ENCODE data around the gene RPL41. TPM values are rescaled to one million over a fixed set of nuclear protein-coding genes. Genes with fewer than 3 reads are reported as not detected.

Gene RPL41
- total and polyA plus RNA-seq, 7 donors = 1,926 to 9,845 (median 5,407) TPM

GRCh38 chr12:56122637-56123036 is 6.2 kb downstream of the RPL41 start:
- Histone ChIP-seq H3K27me3 (no peaks in the 10 kb centered on the region), H3K4me1 (peaks cover 0 to 60% (median 45%) of the 10 kb centered on the region in 4 donors), H3K9me3 (no peaks in the 10 kb centered on the region), H3K27ac (peak overlapping the region; percentile 29 to 55 (median 49)), H3K4me3 (no peak overlapping the region), H3K36me3 (peaks cover 10 to 23% (median 13%) of the 10 kb centered on the region in 4 donors)
- 70 to 79% methylated on average over 2 of the region's 2 CpGs for WGBS, 2 donors
- intact Hi-C loops (cut with DNase I) = loop anchor here (10.0 kb wide), 1 partner anchor 342 kb away; the partner anchor contains the start of gene SPRYD4
- DNase-seq = no peak
- TF ChIP-seq CTCF (IDR thresholded peaks at IDR 0.05) (no peak), POLR2AphosphoS5 (IDR thresholded peaks at IDR 0.05) (no peak), EP300 (IDR thresholded peaks at IDR 0.05) (no peak), POLR2A (IDR thresholded peaks at IDR 0.05) (no peak)

- Histone ChIP-seq H3K4me3 (no peak overlapping the region), H3K4me1 (peaks cover 0 to 53% (median 40%) of the 10 kb centered on the region in 4 donors), H3K27ac (peak overlapping the region in 1 of 4 donors; percentile 95), H3K27me3 (no peaks in the 10 kb centered on the region), H3K9me3 (no peaks in the 10 kb centered on the region), H3K36me3 (peaks cover 10 to 23% (median 13%) of the 10 kb centered on the region in 4 donors)
- WGBS, 2 donors = 86 to 87% methylated on average over 4 of the region's 4 CpGs
- TF ChIP-seq POLR2AphosphoS5 (IDR thresholded peaks at IDR 0.05) (no peak), CTCF (IDR thresholded peaks at IDR 0.05) (no peak), EP300 (IDR thresholded peaks at IDR 0.05) (no peak), POLR2A (IDR thresholded peaks at IDR 0.05) (no peak)
- DNase-seq = no peak
- intact Hi-C loops (cut with DNase I) = loop anchor here (10.0 kb wide), 1 partner anchor 341 kb away; the partner anchor contains the start of gene SPRYD4
Observed at GRCh38 chr12:56124133-56124532, 7.7 kb downstream of the RPL41 start.

GRCh38 chr12:56126732-56127239 is 10.4 kb downstream of the RPL41 start:
- peaks cover 11 to 20% (median 15%) of the 10 kb centered on the region in 4 donors for H3K36me3 ChIP-seq
- peak overlapping the region; percentile 90 to 96 (median 93) for H3K27ac ChIP-seq
- no peaks in the 10 kb centered on the region for H3K9me3 ChIP-seq
- no peaks in the 10 kb centered on the region for H3K27me3 ChIP-seq
- peak overlapping the region in 1 of 4 donors; percentile 48 for H3K4me3 ChIP-seq
- 49 to 54% methylated on average over 3 of the region's 3 CpGs for WGBS, 2 donors
- intact Hi-C loops (cut with DNase I) = loop anchor here (10.0 kb wide), 1 partner anchor 338 kb away; the partner anchor contains the start of gene SPRYD4
- peaks cover 0 to 56% (median 38%) of the 10 kb centered on the region in 4 donors for H3K4me1 ChIP-seq
- DNase-seq = no peak
- TF ChIP-seq CTCF (IDR thresholded peaks at IDR 0.05) (no peak), EP300 (IDR thresholded peaks at IDR 0.05) (no peak)

GRCh38 chr12:56127485-56127887 is 11.1 kb downstream of the RPL41 start:
- Histone ChIP-seq H3K4me3 (peak overlapping the region; percentile 23 to 76 (median 42)), H3K36me3 (peaks cover 18 to 22% (median 21%) of the 10 kb centered on the region in 4 donors), H3K27ac (peak overlapping the region; percentile 90 to 96 (median 93)), H3K9me3 (no peaks in the 10 kb centered on the region), H3K27me3 (no peaks in the 10 kb centered on the region), H3K4me1 (peaks cover 0 to 50% (median 34%) of the 10 kb centered on the region in 4 donors)
- no peak for DNase-seq
- intact Hi-C loops (cut with DNase I) = loop anchor here (10.0 kb wide), 1 partner anchor 337 kb away; the partner anchor contains the start of gene SPRYD4
- WGBS, 2 donors = 1 to 2% methylated on average over 8 of the region's 8 CpGs
- TF ChIP-seq POLR2AphosphoS5 (IDR thresholded peaks at IDR 0.05) = peak in 1 of 4 donors; percentile 48
- TF ChIP-seq EP300 (IDR thresholded peaks at IDR 0.05) = no peak

GRCh38 chr12:56127888-56128669 is 11.6 kb downstream of the RPL41 start, which contains the start of gene ESYT1:
ESYT1 (plus strand) TSS chr12:56128267; CDS start chr12:56128320, 53 bp downstream.
- 0% methylated on average over 49 of the region's 49 CpGs for WGBS, 2 donors
- Histone ChIP-seq H3K4me1 (peaks cover 0 to 46% (median 32%) of the 10 kb centered on the region in 4 donors), H3K4me3 (peak within 1 kb of the TSS; percentile 76 to 83 (median 80)), H3K27ac (peak within 1 kb of the TSS; percentile 95 to 98 (median 96)), H3K36me3 (peaks cover 24 to 27% (median 27%) of the 10 kb centered on the region in 4 donors), H3K27me3 (no peaks in the 10 kb centered on the region), H3K9me3 (no peaks in the 10 kb centered on the region)
- TF ChIP-seq EP300 (IDR thresholded peaks at IDR 0.05) (no peak), POLR2AphosphoS5 (IDR thresholded peaks at IDR 0.05) (peak; percentile 98 to 99 (median 99)), POLR2A (IDR thresholded peaks at IDR 0.05) (peak; percentile 97 to 98), CTCF (IDR thresholded peaks at IDR 0.05) (no peak)
- DNase-seq = peak; percentile 100
- intact Hi-C loops (cut with DNase I) = loop anchor here (1.0 to 10.0 kb wide), 3 partner anchors 23 to 337 kb away; partner anchors contain the start of genes SMARCC2 and SPRYD4

Data from sigmoid colon (tissue), 7 donors.